MM.1S (cell line): ENCODE measurements around the gene HES1.

ENCODE experiments used
- DNase-seq: peaks from one replicate; pipeline ENCODE4 v3.0.0-alpha.2; 2015
- H2AFZ ChIP-seq: fragments of 300-600 bp; sonication (generic); 2 replicates; pipeline ENCODE4 v1.6.0; 2016; ENCODE audit warnings: antibody characterized with exemption, low read length
- H3F3A ChIP-seq: fragments of 300-600 bp; sonication (generic); 2 replicates; pipeline ENCODE4 v1.6.1; 2016; ENCODE audit warnings: mild to moderate bottlenecking, antibody characterized with exemption, low read length, moderate library complexity, mixed read lengths; ENCODE audit not compliant: insufficient read depth
- H3K27ac ChIP-seq: fragments of 300-600 bp; sonication (generic); 2 replicates; pipeline ENCODE4 v1.5.1; 2016; ENCODE audit warnings: mild to moderate bottlenecking, low read length
- H3K27me3 ChIP-seq: fragments of 300-600 bp; sonication (generic); replicated peaks from 2 replicates; pipeline ENCODE4 v1.6.0; 2016; ENCODE audit warnings: low read length; ENCODE audit not compliant: insufficient read depth
- H3K36me3 ChIP-seq: fragments of 300-600 bp; sonication (generic); replicated peaks from 2 replicates; pipeline ENCODE4 v1.6.1; 2016; ENCODE audit warnings: mild to moderate bottlenecking, low read length, mixed read lengths; ENCODE audit not compliant: insufficient read depth
- H3K4me1 ChIP-seq: fragments of 300-600 bp; sonication (generic); 2 replicates; pipeline ENCODE4 v1.6.1; 2016; ENCODE audit warnings: low read length, mixed read lengths
- H3K4me2 ChIP-seq: fragments of 300-600 bp; sonication (generic); 2 replicates; pipeline ENCODE4 v1.6.0; 2016; ENCODE audit warnings: low read depth, low read length
- H3K4me3 ChIP-seq: fragments of 300-600 bp; sonication (generic); 2 replicates; pipeline ENCODE4 v1.5.1; 2016; ENCODE audit warnings: low read length, mixed read lengths
- H3K79me2 ChIP-seq: fragments of 300-600 bp; sonication (generic); 2 replicates; pipeline ENCODE4 v1.6.1; 2016; ENCODE audit warnings: mixed run types, low read length, mixed read lengths
- H3K9ac ChIP-seq: fragments of 300-600 bp; sonication (generic); 2 replicates; pipeline ENCODE4 v1.6.1; 2016; ENCODE audit warnings: low read length, mixed read lengths
- H3K9me2 ChIP-seq: fragments of 300-600 bp; sonication (generic); replicated peaks from 2 replicates; pipeline ENCODE4 v1.6.1; 2016; ENCODE audit warnings: mild to moderate bottlenecking, low read length, mixed read lengths; ENCODE audit not compliant: insufficient read depth
- H3K9me3 ChIP-seq: fragments of 300-600 bp; sonication (generic); replicated peaks from 2 replicates; pipeline ENCODE4 v1.6.1; 2016; ENCODE audit warnings: mild to moderate bottlenecking, low read length, mixed read lengths; ENCODE audit not compliant: insufficient read depth
- H4K20me1 ChIP-seq: fragments of 300-600 bp; sonication (generic); 2 replicates; pipeline ENCODE4 v1.6.1; 2016; ENCODE audit warnings: mild to moderate bottlenecking, low read length, moderate library complexity, mixed read lengths; ENCODE audit not compliant: insufficient read depth
- EZH2 ChIP-seq: fragments of 300-600 bp; sonication (generic); optimal IDR thresholded peaks from 2 replicates; pipeline ENCODE3; 2017; ENCODE audit warnings: low read depth, mild to moderate bottlenecking, antibody characterized with exemption, low read length, mixed read lengths
- EZH2phosphoT487 ChIP-seq: fragments of 300-600 bp; sonication (generic); IDR thresholded peaks from 2 replicates; pipeline ENCODE4 v1.6.1; 2018; ENCODE audit warnings: antibody characterized with exemption, low read length
- TF ChIP-seq, protein P1 (sequence below): fragments of 300-600 bp; sonication (generic); IDR thresholded peaks from 2 replicates; pipeline ENCODE4 v1.5.1; 2016; ENCODE audit warnings: antibody characterized with exemption, low read length, mixed read lengths

Gene HES1

DNA sequence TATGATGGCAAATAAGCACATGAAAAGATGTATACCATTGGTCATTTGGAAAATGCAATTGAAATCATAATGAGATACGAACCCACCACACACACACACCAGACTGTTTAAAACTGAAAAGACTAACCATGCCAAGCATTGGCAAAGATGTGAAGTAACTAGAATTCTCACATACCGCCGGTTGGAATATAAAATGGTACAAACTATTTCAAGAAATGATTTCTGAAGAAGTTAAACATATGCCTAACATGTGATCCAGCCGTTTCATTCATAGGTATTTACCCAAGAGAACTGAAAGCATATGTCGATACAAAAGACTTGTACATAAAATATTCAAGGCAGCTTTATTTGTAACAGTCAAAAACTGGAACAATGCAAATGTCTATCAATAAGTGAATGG lies 28.9 kb downstream of the HES1 start:
- H2AFZ ChIP-seq, result no peak overlapping the region
- no peaks in the 10 kb centered on the region for H3K36me3 ChIP-seq
- H3K27me3 ChIP-seq, result no peaks in the 10 kb centered on the region
- peaks cover 16% of the 10 kb centered on the region for H3K4me1 ChIP-seq
- H3K9me3 ChIP-seq, result no peaks in the 10 kb centered on the region
- no peak overlapping the region for H3K4me2 ChIP-seq
- no peak overlapping the region for H3K27ac ChIP-seq
- no peak overlapping the region for H3K4me3 ChIP-seq
- H4K20me1 ChIP-seq, result no peaks in the 10 kb centered on the region
- no peaks in the 10 kb centered on the region for H3F3A ChIP-seq
- TF ChIP-seq EZH2 (no peak), EZH2phosphoT487 (no peak)
- TF ChIP-seq, protein P1, sequence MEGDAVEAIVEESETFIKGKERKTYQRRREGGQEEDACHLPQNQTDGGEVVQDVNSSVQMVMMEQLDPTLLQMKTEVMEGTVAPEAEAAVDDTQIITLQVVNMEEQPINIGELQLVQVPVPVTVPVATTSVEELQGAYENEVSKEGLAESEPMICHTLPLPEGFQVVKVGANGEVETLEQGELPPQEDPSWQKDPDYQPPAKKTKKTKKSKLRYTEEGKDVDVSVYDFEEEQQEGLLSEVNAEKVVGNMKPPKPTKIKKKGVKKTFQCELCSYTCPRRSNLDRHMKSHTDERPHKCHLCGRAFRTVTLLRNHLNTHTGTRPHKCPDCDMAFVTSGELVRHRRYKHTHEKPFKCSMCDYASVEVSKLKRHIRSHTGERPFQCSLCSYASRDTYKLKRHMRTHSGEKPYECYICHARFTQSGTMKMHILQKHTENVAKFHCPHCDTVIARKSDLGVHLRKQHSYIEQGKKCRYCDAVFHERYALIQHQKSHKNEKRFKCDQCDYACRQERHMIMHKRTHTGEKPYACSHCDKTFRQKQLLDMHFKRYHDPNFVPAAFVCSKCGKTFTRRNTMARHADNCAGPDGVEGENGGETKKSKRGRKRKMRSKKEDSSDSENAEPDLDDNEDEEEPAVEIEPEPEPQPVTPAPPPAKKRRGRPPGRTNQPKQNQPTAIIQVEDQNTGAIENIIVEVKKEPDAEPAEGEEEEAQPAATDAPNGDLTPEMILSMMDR, result no peak
- no peak overlapping the region for H3K9ac ChIP-seq
- H3K9me2 ChIP-seq, result no peaks in the 10 kb centered on the region
- H3K79me2 ChIP-seq, result no peaks in the 10 kb centered on the region
- no peak for DNase-seq

DNA sequence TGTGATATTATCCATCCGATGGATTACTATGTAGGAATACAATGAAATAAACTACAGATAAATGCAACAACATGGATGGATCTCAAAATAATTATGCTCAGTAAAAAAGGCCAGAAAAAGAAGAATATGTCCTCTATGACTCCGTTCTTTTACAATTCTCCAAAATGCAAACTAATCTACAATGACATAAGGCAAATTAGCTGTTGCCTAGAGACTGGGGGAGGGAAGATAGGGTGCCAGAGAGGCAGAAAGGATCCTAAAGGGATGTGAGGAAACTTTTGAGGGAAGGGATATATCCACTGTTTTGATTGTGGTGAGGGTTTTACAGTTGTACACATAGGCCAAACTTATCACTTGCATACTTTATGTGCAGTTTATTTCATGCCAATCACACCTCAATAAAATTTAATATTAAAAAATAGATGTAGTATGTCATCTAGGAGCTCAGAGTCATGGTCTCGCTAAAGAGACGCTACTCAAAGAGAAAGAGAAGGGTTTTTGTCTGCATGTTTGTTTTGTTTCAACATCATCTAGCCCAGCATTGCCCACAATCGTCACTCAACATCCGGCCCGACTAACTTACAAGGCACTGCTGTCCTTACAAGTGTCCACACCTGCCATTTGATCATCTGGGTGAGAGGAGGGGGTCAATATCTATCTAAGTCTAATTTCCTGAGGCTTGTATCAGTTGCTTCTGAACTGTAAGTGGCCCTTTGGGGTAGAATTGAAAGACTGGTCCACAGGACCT lies 29.5 kb downstream of the HES1 start:
- no peak overlapping the region for H3K27ac ChIP-seq

DNA sequence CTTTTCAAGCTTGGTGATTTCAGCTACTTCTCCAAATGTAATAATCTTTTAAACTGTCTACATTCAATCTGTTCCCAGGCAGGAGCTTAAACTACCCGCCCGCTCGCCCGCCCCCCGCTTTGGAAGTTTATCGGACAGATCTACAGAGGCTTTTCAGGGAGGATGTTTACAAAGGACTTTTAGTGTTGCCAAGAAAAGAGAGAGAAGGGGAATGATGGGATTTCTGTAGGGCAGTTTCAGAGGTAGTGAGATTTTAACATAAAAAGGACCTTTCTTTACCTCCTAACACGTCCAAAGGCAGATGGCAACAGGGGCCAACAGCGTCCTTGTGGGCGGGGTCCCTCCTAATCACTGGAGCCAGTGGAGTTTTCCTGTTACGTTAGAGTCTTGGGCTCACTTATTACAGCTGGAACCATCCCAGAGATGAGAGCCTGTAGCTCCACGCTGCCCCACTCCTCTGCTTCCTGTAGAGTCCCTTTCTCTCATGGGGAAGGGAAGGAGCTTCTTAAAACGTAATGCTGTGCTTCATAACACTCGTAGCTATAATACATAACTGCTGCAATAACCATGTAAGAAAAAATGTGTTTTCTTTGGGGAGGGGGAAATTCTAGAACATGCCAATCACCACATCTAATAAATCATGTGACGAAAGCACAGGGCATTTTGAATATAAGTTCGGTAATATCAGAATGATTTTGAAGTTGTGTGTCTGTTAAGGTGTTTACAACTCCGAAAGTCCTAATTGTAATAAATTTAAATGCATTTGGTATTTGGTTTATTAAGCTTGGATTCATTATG lies 30.9 kb downstream of the HES1 start:
- H3K9me2 ChIP-seq, result no peaks in the 10 kb centered on the region
- H3K4me1 ChIP-seq, result peaks cover 11% of the 10 kb centered on the region
- DNase-seq, result no peak
- no peaks in the 10 kb centered on the region for H3F3A ChIP-seq
- no peaks in the 10 kb centered on the region for H3K79me2 ChIP-seq
- no peak overlapping the region for H3K27ac ChIP-seq
- no peak overlapping the region for H3K4me3 ChIP-seq
- no peak overlapping the region for H3K4me2 ChIP-seq
- TF ChIP-seq EZH2, result no peak
- no peak for TF ChIP-seq EZH2phosphoT487
- TF ChIP-seq, protein P1, result no peak
- no peak overlapping the region for H3K9ac ChIP-seq
- no peaks in the 10 kb centered on the region for H3K9me3 ChIP-seq
- H2AFZ ChIP-seq, result no peak overlapping the region
- no peaks in the 10 kb centered on the region for H4K20me1 ChIP-seq
- no peaks in the 10 kb centered on the region for H3K36me3 ChIP-seq
- H3K27me3 ChIP-seq, result no peaks in the 10 kb centered on the region

More for the DNA sequence above, 29.5 kb downstream of the HES1 start:
- Histone ChIP-seq H3K9me2 (no peaks in the 10 kb centered on the region), H3K27me3 (no peaks in the 10 kb centered on the region), H3K4me2 (no peak overlapping the region), H3K4me3 (no peak overlapping the region), H3F3A (no peaks in the 10 kb centered on the region), H4K20me1 (no peaks in the 10 kb centered on the region), H3K4me1 (peaks cover 16% of the 10 kb centered on the region), H3K9ac (no peak overlapping the region), H3K79me2 (no peaks in the 10 kb centered on the region), H3K9me3 (no peaks in the 10 kb centered on the region), H2AFZ (no peak overlapping the region), H3K36me3 (no peaks in the 10 kb centered on the region)
- TF ChIP-seq, protein P1, result no peak
- DNase-seq, result no peak
